Fibroblast of the aortic adventitia (primary cell): ENCODE measurements around the gene CBFB. TPM values are rescaled to one million over a fixed set of nuclear protein-coding genes. Genes with fewer than 3 reads are reported as not detected.

ENCODE experiments used
- DNase-seq: peaks from one replicate; pipeline ENCODE4 v3.0.0-alpha.2; 2010; ENCODE audit warnings: low read depth
- H3K4me3 ChIP-seq: 2 replicates; pipeline ENCODE4 v1.5.1; 2011; ENCODE audit warnings: low read depth, mild to moderate bottlenecking, control low read depth, low read length, moderate library complexity
- CTCF ChIP-seq: IDR thresholded peaks from 2 replicates; pipeline ENCODE4 v1.5.1; 2011; ENCODE audit warnings: mild to moderate bottlenecking, low read length, control low read depth, inconsistent platforms; ENCODE audit not compliant: insufficient read depth
- total RNA-seq: library from RNA; depleted of rRNA; stranded (reverse); fragments of >200 nt; gene quantifications from 2 replicates; pipeline ENCODE4 v1.2.3, GENCODE V29; 2012; ENCODE audit warnings: low replicate concordance

The CBFB gene
- total RNA-seq, 1 donor, result 74.3 TPM

DNA sequence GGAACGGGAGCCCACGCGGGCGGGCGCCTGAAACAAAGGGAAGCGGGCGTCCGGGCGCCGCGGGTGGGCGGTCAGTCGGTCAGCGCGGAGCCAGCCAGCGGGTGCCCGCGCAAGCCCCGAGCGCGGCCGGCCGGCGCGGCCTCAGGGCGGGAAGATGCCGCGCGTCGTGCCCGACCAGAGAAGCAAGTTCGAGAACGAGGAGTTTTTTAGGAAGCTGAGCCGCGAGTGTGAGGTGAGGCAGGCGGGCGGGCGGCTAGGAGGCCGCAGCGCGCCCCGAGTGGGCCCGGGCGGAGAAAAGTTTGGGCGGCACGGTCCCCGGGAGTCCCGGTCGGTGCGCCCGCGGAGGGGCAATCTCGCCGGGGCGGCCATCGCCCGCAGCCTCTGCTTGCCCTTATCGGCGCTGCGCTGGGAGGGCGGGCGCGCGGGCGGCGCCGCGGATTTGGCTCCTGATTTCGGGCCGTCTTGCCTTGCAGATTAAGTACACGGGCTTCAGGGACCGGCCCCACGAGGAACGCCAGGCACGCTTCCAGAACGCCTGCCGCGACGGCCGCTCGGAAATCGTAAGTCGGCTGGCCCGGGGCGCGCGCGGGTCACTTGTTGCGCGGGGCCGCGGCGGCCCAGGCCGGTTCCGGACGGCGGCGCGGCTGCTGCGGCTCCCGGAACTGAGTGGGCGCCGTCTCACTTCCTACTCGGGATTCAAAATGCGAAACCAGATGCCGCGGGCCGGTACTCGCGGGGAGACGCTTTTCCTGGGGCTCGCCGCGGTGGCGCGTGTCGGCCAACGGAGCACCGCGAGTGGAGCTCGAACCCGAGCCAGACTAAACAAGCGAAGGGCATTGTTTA is 526 bp downstream of the CBFB start:
- no peak for TF ChIP-seq CTCF
- H3K4me3 ChIP-seq, result peak overlapping the region; percentile 83
- DNase-seq, result peak; percentile 60

DNA sequence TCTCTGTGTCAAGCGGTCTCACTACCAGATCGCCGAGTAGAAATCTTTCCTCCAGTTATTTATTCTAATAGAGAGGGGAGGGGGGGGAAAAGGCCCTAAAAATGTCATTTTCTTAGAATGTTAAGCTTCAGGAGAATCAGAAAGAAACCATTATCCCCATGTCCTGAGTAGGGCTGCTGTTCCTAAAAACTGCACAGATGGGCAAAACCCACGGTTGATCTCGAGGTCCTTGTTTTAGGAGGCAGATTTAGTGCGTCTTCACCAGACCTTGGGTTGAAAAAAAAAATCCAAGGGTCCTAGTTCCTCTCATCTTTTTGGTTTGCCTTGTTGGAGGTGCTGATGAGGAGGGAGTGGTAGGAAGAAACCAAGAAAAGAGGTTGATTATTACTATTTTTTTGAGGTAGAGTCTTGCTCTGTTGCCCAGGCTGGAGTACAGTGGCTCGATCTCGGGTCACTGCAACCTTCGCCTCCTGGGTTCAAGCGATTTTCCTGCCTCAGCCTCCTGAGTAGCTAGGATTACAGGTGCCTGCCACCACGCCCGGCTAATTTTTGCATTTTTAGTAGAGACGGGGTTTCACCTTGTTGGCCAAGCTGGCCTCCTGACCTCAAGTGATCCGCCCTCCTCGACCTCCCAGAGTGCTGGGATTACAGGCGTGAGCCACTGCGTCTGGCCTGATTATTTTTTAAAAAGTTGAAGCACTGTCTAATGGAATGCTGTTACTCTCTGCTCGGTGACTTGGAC is 1.4 kb downstream of the CBFB start:
- no peak for DNase-seq
- no peak for TF ChIP-seq CTCF
- peak overlapping the region; percentile 83 for H3K4me3 ChIP-seq

- peak; percentile 49 for DNase-seq
- TF ChIP-seq CTCF, result no peak
These were observed 5.5 kb downstream of the CBFB start for GRCh38 chr16:67034487-67034886.

GRCh38 chr16:67035364-67035763 is 6.4 kb downstream of the CBFB start:
- DNase-seq, result no peak
- no peak for TF ChIP-seq CTCF
- H3K4me3 ChIP-seq, result no peak overlapping the region

More at GRCh38 chr16:67034487-67034886, 5.5 kb downstream of the CBFB start:
- no peak overlapping the region for H3K4me3 ChIP-seq

DNA sequence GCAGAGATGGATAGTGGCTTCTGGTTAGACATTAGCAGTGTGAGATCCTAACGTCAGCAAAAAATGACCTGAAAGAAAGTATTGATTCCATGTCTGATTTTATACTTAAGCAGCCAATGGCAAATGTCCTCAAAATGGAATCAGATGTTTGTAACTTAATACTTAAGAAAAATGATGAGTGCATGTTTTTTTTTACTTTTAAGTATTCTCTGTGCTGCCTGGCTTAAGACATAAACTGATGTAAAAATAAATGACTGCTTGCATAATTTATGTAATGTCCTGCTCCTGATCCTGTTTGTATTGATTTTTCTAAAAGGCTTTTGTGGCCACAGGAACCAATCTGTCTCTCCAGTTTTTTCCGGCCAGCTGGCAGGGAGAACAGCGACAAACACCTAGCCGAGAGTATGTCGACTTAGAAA is 7.4 kb downstream of the CBFB start:
- DNase-seq, result no peak
- no peak for TF ChIP-seq CTCF
- no peak overlapping the region for H3K4me3 ChIP-seq

- no peak overlapping the region for H3K4me3 ChIP-seq
- DNase-seq, result no peak
- no peak for TF ChIP-seq CTCF
These were observed 10.5 kb downstream of the CBFB start for GRCh38 chr16:67039260-67040020.
